Smooth muscle cell (in vitro differentiated cells): Measurements from ENCODE around the gene TPRN. TPM values are rescaled to one million over a fixed set of nuclear protein-coding genes. Genes with fewer than 3 reads are reported as not detected.
A peak's percentile ranks its signal among the peaks of the same experiment; 100 is the strongest.

Experiments used
- DNase-seq: peaks from one replicate; lab custom pipeline; 2025; ENCODE audit not compliant: unreplicated experiment; lab: John Stamatoyannopoulos, UW
- H2AFZ ChIP-seq: fragments of 200-600 bp; sonication (generic); 2 replicates; pipeline ENCODE4 v1.6.0; 2016; ENCODE audit warnings: antibody characterized with exemption, low read depth, mild to moderate bottlenecking
- H3F3A ChIP-seq: fragments of 200-600 bp; sonication (generic); 2 replicates; pipeline ENCODE4 v1.6.0; 2017; ENCODE audit warnings: antibody characterized with exemption, low read depth
- H3K27ac ChIP-seq: fragments of 200-600 bp; sonication (generic); 2 replicates; pipeline ENCODE4 v1.5.1; 2016; ENCODE audit warnings: low read depth, mild to moderate bottlenecking
- H3K27me3 ChIP-seq: fragments of 200-600 bp; sonication (generic); 2 replicates; pipeline ENCODE4 v1.6.1; 2016; ENCODE audit warnings: low read depth, mild to moderate bottlenecking
- H3K36me3 ChIP-seq: fragments of 200-600 bp; sonication (generic); 2 replicates; pipeline ENCODE4 v1.5.1; 2016; ENCODE audit warnings: low read depth
- H3K4me1 ChIP-seq: fragments of 200-600 bp; sonication (generic); 2 replicates; pipeline ENCODE4 v1.5.1; 2016; ENCODE audit warnings: low read depth
- H3K4me2 ChIP-seq: fragments of 200-600 bp; sonication (generic); 2 replicates; pipeline ENCODE4 v1.6.0; 2016; ENCODE audit warnings: mild to moderate bottlenecking
- H3K4me3 ChIP-seq: fragments of 200-600 bp; sonication (generic); 2 replicates; pipeline ENCODE4 v1.5.1; 2016; ENCODE audit warnings: mild to moderate bottlenecking
- H3K79me2 ChIP-seq: fragments of 200-600 bp; sonication (generic); 2 replicates; pipeline ENCODE4 v1.6.0; 2016; ENCODE audit warnings: low read depth, mild to moderate bottlenecking
- H3K9ac ChIP-seq: fragments of 200-600 bp; sonication (generic); 2 replicates; pipeline ENCODE4 v1.6.0; 2016; ENCODE audit warnings: low read depth
- H3K9me3 ChIP-seq: fragments of 200-600 bp; sonication (generic); replicated peaks from 2 replicates; pipeline ENCODE4 v1.5.1; 2016; ENCODE audit warnings: low read depth
- H4K20me1 ChIP-seq: fragments of 200-600 bp; sonication (generic); 2 replicates; pipeline ENCODE4 v1.6.0; 2016; ENCODE audit warnings: low read depth
- WGBS: methylation state at CpG from one replicate; pipeline ENCODE4 v1.1.7; 2016; ENCODE audit warnings: low lambda C conversion rate; 5-methylcytosine and 5-hydroxymethylcytosine counted together
- polyA plus RNA-seq: library from polyadenylated mRNA; unstranded; fragments of >200 nt; fragmentation: Nextera tagmentation; extraction: Ambion mirVana; gene quantifications from 2 replicates; pipeline ENCODE4 v1.2.1, GENCODE V29; 2016
- total RNA-seq: library from RNA; depleted of rRNA; stranded (reverse); fragments of >200 nt; gene quantifications from 2 replicates; pipeline ENCODE4 v1.2.3, GENCODE V29; 2014
- TF ChIP-seq, protein P1 (sequence below): fragments of 200-600 bp; sonication (generic); IDR thresholded peaks from 2 replicates; pipeline ENCODE4 v1.5.1; 2017; ENCODE audit warnings: borderline replicate concordance, mild to moderate bottlenecking, antibody characterized with exemption; ENCODE audit not compliant: insufficient read depth, poor library complexity, severe bottlenecking

Gene TPRN
- total and polyA plus RNA-seq, 2 experiments from 2014 or later, result 4.0 to 19.0 TPM

- H3K4me2 ChIP-seq, result no peak overlapping the region
- no peaks in the 10 kb centered on the region for H3K9me3 ChIP-seq
- no peak overlapping the region for H2AFZ ChIP-seq
- H3K4me3 ChIP-seq, result no peak overlapping the region
- no peaks in the 10 kb centered on the region for H3K27me3 ChIP-seq
- H3K79me2 ChIP-seq, result peaks cover 45% of the 10 kb centered on the region
- H4K20me1 ChIP-seq, result peaks cover 44% of the 10 kb centered on the region
- no peak overlapping the region for H3K9ac ChIP-seq
- H3K36me3 ChIP-seq, result no peaks in the 10 kb centered on the region
- H3F3A ChIP-seq, result peaks cover 12% of the 10 kb centered on the region
- no peak for DNase-seq
- H3K4me1 ChIP-seq, result peaks cover 18% of the 10 kb centered on the region
- no peak overlapping the region for H3K27ac ChIP-seq
- WGBS, result 95% methylated on average over 22 of the region's 22 CpGs
- TF ChIP-seq, protein P1, sequence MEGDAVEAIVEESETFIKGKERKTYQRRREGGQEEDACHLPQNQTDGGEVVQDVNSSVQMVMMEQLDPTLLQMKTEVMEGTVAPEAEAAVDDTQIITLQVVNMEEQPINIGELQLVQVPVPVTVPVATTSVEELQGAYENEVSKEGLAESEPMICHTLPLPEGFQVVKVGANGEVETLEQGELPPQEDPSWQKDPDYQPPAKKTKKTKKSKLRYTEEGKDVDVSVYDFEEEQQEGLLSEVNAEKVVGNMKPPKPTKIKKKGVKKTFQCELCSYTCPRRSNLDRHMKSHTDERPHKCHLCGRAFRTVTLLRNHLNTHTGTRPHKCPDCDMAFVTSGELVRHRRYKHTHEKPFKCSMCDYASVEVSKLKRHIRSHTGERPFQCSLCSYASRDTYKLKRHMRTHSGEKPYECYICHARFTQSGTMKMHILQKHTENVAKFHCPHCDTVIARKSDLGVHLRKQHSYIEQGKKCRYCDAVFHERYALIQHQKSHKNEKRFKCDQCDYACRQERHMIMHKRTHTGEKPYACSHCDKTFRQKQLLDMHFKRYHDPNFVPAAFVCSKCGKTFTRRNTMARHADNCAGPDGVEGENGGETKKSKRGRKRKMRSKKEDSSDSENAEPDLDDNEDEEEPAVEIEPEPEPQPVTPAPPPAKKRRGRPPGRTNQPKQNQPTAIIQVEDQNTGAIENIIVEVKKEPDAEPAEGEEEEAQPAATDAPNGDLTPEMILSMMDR, result no peak
These were observed 8.7 kb downstream of the TPRN start for GRCh38 chr9:137191691-137192447.

GRCh38 chr9:137191245-137191644 lies 9.3 kb downstream of the TPRN start:
- Histone ChIP-seq H3K9ac (no peak overlapping the region), H2AFZ (no peak overlapping the region), H3K4me2 (no peak overlapping the region), H3K36me3 (no peaks in the 10 kb centered on the region), H3K4me3 (no peak overlapping the region), H3F3A (peaks cover 12% of the 10 kb centered on the region), H4K20me1 (peaks cover 38% of the 10 kb centered on the region), H3K9me3 (no peaks in the 10 kb centered on the region), H3K27me3 (no peaks in the 10 kb centered on the region), H3K27ac (no peak overlapping the region), H3K79me2 (peaks cover 46% of the 10 kb centered on the region), H3K4me1 (peaks cover 20% of the 10 kb centered on the region)
- DNase-seq, result no peak
- 89% methylated on average over 3 of the region's 3 CpGs for WGBS
- TF ChIP-seq, protein P1, result no peak

GRCh38 chr9:137190315-137190856 lies 10.2 kb downstream of the TPRN start:
- Histone ChIP-seq H3K36me3 (no peaks in the 10 kb centered on the region), H3K4me2 (peak overlapping the region; percentile 100), H3K9me3 (no peaks in the 10 kb centered on the region), H2AFZ (no peak overlapping the region), H4K20me1 (peaks cover 29% of the 10 kb centered on the region), H3K4me1 (peaks cover 20% of the 10 kb centered on the region), H3F3A (peaks cover 12% of the 10 kb centered on the region), H3K79me2 (peaks cover 50% of the 10 kb centered on the region), H3K4me3 (no peak overlapping the region), H3K27me3 (no peaks in the 10 kb centered on the region), H3K27ac (peak overlapping the region; percentile 96), H3K9ac (peak overlapping the region; percentile 96)
- no peak for DNase-seq
- TF ChIP-seq, protein P1, result no peak
- WGBS, result 90% methylated on average over 5 of the region's 9 CpGs
